Measurements from ENCODE around the gene TAS2R7.

The TAS2R7 gene

GRCh38 chr12:10802587-10802986 is at the start of gene TAS2R7:
Gene TAS2R7 (minus strand): TSS chr12:10802627. CDS start chr12:10802570, 57 bp downstream.
- H3K4me3 ChIP-seq (replicated peaks; ENCODE audit: low read depth, low read length): no peak within 1 kb of the TSS
- no peak for DNase-seq (ENCODE audit: extremely low read depth, low read depth)
- TF ChIP-seq CTCF (IDR thresholded peaks at IDR 0.05; ENCODE audit: low read depth, low read length, missing control alignments): no peak

GRCh38 chr12:10851243-10851858 is 48.9 kb upstream of the TAS2R7 start:
- no peak overlapping the region for H3K4me3 ChIP-seq (replicated peaks; ENCODE audit: low read depth, low read length)
- TF ChIP-seq CTCF (IDR thresholded peaks at IDR 0.05; ENCODE audit: low read depth, low read length, missing control alignments): no peak
- DNase-seq (ENCODE audit: extremely low read depth, low read depth): no peak

GRCh38 chr12:10849425-10849878 is 47.0 kb upstream of the TAS2R7 start, which contains the start of gene PRR4:
Gene PRR4 (minus strand): TSS chr12:10849475. CDS start chr12:10849437, 38 bp downstream.
- no peak within 1 kb of the TSS for H3K4me3 ChIP-seq (replicated peaks; ENCODE audit: low read depth, low read length)
- DNase-seq (ENCODE audit: extremely low read depth, low read depth): no peak
- no peak for TF ChIP-seq CTCF (IDR thresholded peaks at IDR 0.05; ENCODE audit: low read depth, low read length, missing control alignments)

GRCh38 chr12:10847744-10848143 is 45.3 kb upstream of the TAS2R7 start:
- DNase-seq (ENCODE audit: extremely low read depth, low read depth): no peak
- TF ChIP-seq CTCF (IDR thresholded peaks at IDR 0.05; ENCODE audit: low read depth, low read length, missing control alignments): no peak
- H3K4me3 ChIP-seq (replicated peaks; ENCODE audit: low read depth, low read length): no peak overlapping the region

- TF ChIP-seq CTCF (IDR thresholded peaks at IDR 0.05; ENCODE audit: low read depth, low read length, missing control alignments): no peak
- DNase-seq (ENCODE audit: extremely low read depth, low read depth): no peak
- H3K4me3 ChIP-seq (replicated peaks; ENCODE audit: low read depth, low read length): no peak overlapping the region
These were observed 40.4 kb upstream of the TAS2R7 start for GRCh38 chr12:10842862-10843261.

GRCh38 chr12:10838461-10838860 is 36.0 kb upstream of the TAS2R7 start:
- DNase-seq (ENCODE audit: extremely low read depth, low read depth): no peak
- no peak overlapping the region for H3K4me3 ChIP-seq (replicated peaks; ENCODE audit: low read depth, low read length)
- TF ChIP-seq CTCF (IDR thresholded peaks at IDR 0.05; ENCODE audit: low read depth, low read length, missing control alignments): no peak

- TF ChIP-seq CTCF (IDR thresholded peaks at IDR 0.05; ENCODE audit: low read depth, low read length, missing control alignments): no peak
- no peak for DNase-seq (ENCODE audit: extremely low read depth, low read depth)
- H3K4me3 ChIP-seq (replicated peaks; ENCODE audit: low read depth, low read length): no peak overlapping the region
These were observed 27.6 kb upstream of the TAS2R7 start for GRCh38 chr12:10829994-10830393.
